KMS-11 (cell line): Measurements from ENCODE around the gene KISS1.

Experiments
- H2AFZ ChIP-seq: fragments of 200-600 bp; sonication (generic); 2 replicates; pipeline ENCODE4 v1.6.1; 2016; ENCODE audit warnings: antibody characterized with exemption, mixed run types, low read depth
- H3K27ac ChIP-seq: fragments of 200-600 bp; sonication (generic); 2 replicates; pipeline ENCODE4 v1.6.1; 2016; ENCODE audit warnings: mild to moderate bottlenecking, mixed run types
- H3K27me3 ChIP-seq: fragments of 200-600 bp; sonication (generic); 2 replicates; pipeline ENCODE4 v1.6.1; 2017; ENCODE audit warnings: mild to moderate bottlenecking, low read depth, mixed run types, moderate library complexity; ENCODE audit not compliant: insufficient read depth
- H3K36me3 ChIP-seq: fragments of 200-600 bp; sonication (generic); 2 replicates; pipeline ENCODE4 v1.6.1; 2017; ENCODE audit warnings: mild to moderate bottlenecking, mixed run types; ENCODE audit not compliant: insufficient read depth
- H3K4me1 ChIP-seq: fragments of 200-600 bp; sonication (generic); 2 replicates; pipeline ENCODE4 v1.6.1; 2016; ENCODE audit warnings: mild to moderate bottlenecking, low read depth, mixed run types; ENCODE audit not compliant: poor library complexity, severe bottlenecking
- H3K4me2 ChIP-seq: fragments of 200-600 bp; sonication (generic); 2 replicates; pipeline ENCODE4 v1.7.0; 2016; ENCODE audit warnings: mild to moderate bottlenecking, mixed run types
- H3K4me3 ChIP-seq: fragments of 200-600 bp; sonication (generic); IDR thresholded peaks from 2 replicates; pipeline ENCODE4 v1.6.1; 2017; ENCODE audit warnings: low read depth, low read length, mixed read lengths; ENCODE audit not compliant: insufficient read depth
- H3K79me2 ChIP-seq: fragments of 200-600 bp; sonication (generic); 2 replicates; pipeline ENCODE4 v1.6.1; 2016; ENCODE audit warnings: low read depth, mixed run types; ENCODE audit not compliant: insufficient read depth
- H3K9ac ChIP-seq: fragments of 200-600 bp; sonication (generic); 2 replicates; pipeline ENCODE4 v1.6.1; 2016; ENCODE audit warnings: mild to moderate bottlenecking, mixed run types
- H4K20me1 ChIP-seq: fragments of 200-600 bp; sonication (generic); 2 replicates; pipeline ENCODE4 v1.6.1; 2016; ENCODE audit warnings: mild to moderate bottlenecking, mixed run types; ENCODE audit not compliant: insufficient read depth
- CTCF ChIP-seq: fragments of 200-600 bp; sonication (generic); conservative IDR thresholded peaks from 2 replicates; pipeline ENCODE4 v1.6.1; 2017; ENCODE audit warnings: low read depth, mild to moderate bottlenecking, antibody characterized with exemption, low read length, moderate library complexity, mixed read lengths

The KISS1 gene

GRCh38 chr1:204211046-204211445 is 14.8 kb upstream of the KISS1 start:
- H3K27me3 ChIP-seq, result no peaks in the 10 kb centered on the region; the same call in 1 of the 2 replicates
- no peak overlapping the region for H3K4me2 ChIP-seq
- no peak overlapping the region for H3K4me3 ChIP-seq
- H3K36me3 ChIP-seq, result no peaks in the 10 kb centered on the region
- H2AFZ ChIP-seq, result no peak overlapping the region
- no peaks in the 10 kb centered on the region for H4K20me1 ChIP-seq
- H3K9ac ChIP-seq, result no peak overlapping the region
- no peaks in the 10 kb centered on the region for H3K79me2 ChIP-seq
- H3K4me1 ChIP-seq, result no peaks in the 10 kb centered on the region
- no peak overlapping the region for H3K27ac ChIP-seq
- no peak for TF ChIP-seq CTCF

GRCh38 chr1:204207136-204207616 is 10.9 kb upstream of the KISS1 start:
- Histone ChIP-seq H3K9ac (no peak overlapping the region), H3K4me3 (no peak overlapping the region), H4K20me1 (no peaks in the 10 kb centered on the region), H2AFZ (peak overlapping the region; percentile 10; the same call in 1 of the 2 replicates), H3K79me2 (no peaks in the 10 kb centered on the region), H3K36me3 (no peaks in the 10 kb centered on the region), H3K27ac (no peak overlapping the region), H3K4me2 (no peak overlapping the region), H3K27me3 (no peaks in the 10 kb centered on the region; the same call in 1 of the 2 replicates), H3K4me1 (no peaks in the 10 kb centered on the region)
- peak; percentile 95 for TF ChIP-seq CTCF

GRCh38 chr1:204206121-204206520 is 9.8 kb upstream of the KISS1 start:
- Histone ChIP-seq H3K9ac (no peak overlapping the region), H3K27me3 (no peaks in the 10 kb centered on the region; the same call in 1 of the 2 replicates), H3K4me1 (no peaks in the 10 kb centered on the region), H3K27ac (no peak overlapping the region), H3K4me3 (no peak overlapping the region), H4K20me1 (no peaks in the 10 kb centered on the region), H2AFZ (no peak overlapping the region), H3K79me2 (no peaks in the 10 kb centered on the region), H3K4me2 (no peak overlapping the region), H3K36me3 (no peaks in the 10 kb centered on the region)
- no peak for TF ChIP-seq CTCF

GRCh38 chr1:204205486-204205885 is 9.2 kb upstream of the KISS1 start:
- H3K4me2 ChIP-seq, result no peak overlapping the region
- H3K79me2 ChIP-seq, result no peaks in the 10 kb centered on the region
- H3K36me3 ChIP-seq, result no peaks in the 10 kb centered on the region
- H3K9ac ChIP-seq, result no peak overlapping the region
- H3K27ac ChIP-seq, result no peak overlapping the region
- no peaks in the 10 kb centered on the region for H3K4me1 ChIP-seq
- H3K4me3 ChIP-seq, result no peak overlapping the region
- no peak for TF ChIP-seq CTCF
- H4K20me1 ChIP-seq, result no peaks in the 10 kb centered on the region
- H2AFZ ChIP-seq, result no peak overlapping the region
- H3K27me3 ChIP-seq, result no peaks in the 10 kb centered on the region; the same call in 1 of the 2 replicates
